Muscle layer of colon (tissue), 2 donors: ENCODE results near the gene HABP2.

ENCODE experiments used
- H3K27ac ChIP-seq: one replicate; pipeline ENCODE4 v1.7.0; 2013; ENCODE audit warnings: low read depth, mild to moderate bottlenecking, low read length, moderate library complexity
- H3K27me3 ChIP-seq, 2 donors: one replicate each; pipeline ENCODE4 v1.7.0; 2013; ENCODE audit warnings: low read length in 2 of 2, mild to moderate bottlenecking in 2 of 2; ENCODE audit not compliant: insufficient read depth in 2 of 2, control insufficient read depth in 1 of 2
- H3K36me3 ChIP-seq: one replicate; pipeline ENCODE4 v1.7.0; 2013; ENCODE audit warnings: mild to moderate bottlenecking, low read length; ENCODE audit not compliant: insufficient read depth
- H3K4me1 ChIP-seq: one replicate; pipeline ENCODE4 v1.7.0; 2013; ENCODE audit warnings: mild to moderate bottlenecking, low read length; ENCODE audit not compliant: insufficient read depth
- H3K4me3 ChIP-seq, 2 donors: one replicate each; pipeline ENCODE4 v1.7.0; 2013; ENCODE audit warnings: low read length in 2 of 2, low read depth in 1 of 2, mild to moderate bottlenecking in 1 of 2, moderate library complexity in 1 of 2
- H3K9ac ChIP-seq: one replicate; pipeline ENCODE4 v1.7.0; 2013; ENCODE audit warnings: low read length
- H3K9me3 ChIP-seq: one replicate; pipeline ENCODE4 v1.7.0; 2013; ENCODE audit warnings: mild to moderate bottlenecking, low read length
- donor health status: abdominal sarcoma.
- donor health status: Adenocarcinoma of cecum.

The HABP2 gene

GRCh38 chr10:113620936-113621335 lies 68.1 kb downstream of the HABP2 start:
- Histone ChIP-seq H3K36me3 (no peaks in the 10 kb centered on the region), H3K4me3 (no peak overlapping the region), H3K9ac (no peak overlapping the region), H3K4me1 (no peaks in the 10 kb centered on the region), H3K27me3 (peaks cover 11% of the 10 kb centered on the region in 2 donors), H3K27ac (no peak overlapping the region), H3K9me3 (no peaks in the 10 kb centered on the region)

GRCh38 chr10:113621799-113622198 lies 68.9 kb downstream of the HABP2 start:
- Histone ChIP-seq H3K27ac (no peak overlapping the region), H3K27me3 (peaks cover 6 to 7% of the 10 kb centered on the region in 2 donors), H3K36me3 (no peaks in the 10 kb centered on the region), H3K9ac (no peak overlapping the region), H3K4me1 (no peaks in the 10 kb centered on the region), H3K4me3 (no peak overlapping the region), H3K9me3 (no peaks in the 10 kb centered on the region)

GRCh38 chr10:113622831-113623230 lies 70.0 kb downstream of the HABP2 start:
- Histone ChIP-seq H3K9me3 (no peaks in the 10 kb centered on the region), H3K36me3 (no peaks in the 10 kb centered on the region), H3K4me1 (no peaks in the 10 kb centered on the region), H3K9ac (no peak overlapping the region), H3K27ac (no peak overlapping the region), H3K4me3 (no peak overlapping the region), H3K27me3 (no peaks in the 10 kb centered on the region)

- H3K9ac ChIP-seq = no peak overlapping the region
- H3K36me3 ChIP-seq = no peaks in the 10 kb centered on the region
- no peaks in the 10 kb centered on the region for H3K27me3 ChIP-seq
- H3K27ac ChIP-seq = no peak overlapping the region
- H3K4me1 ChIP-seq = no peaks in the 10 kb centered on the region
- no peaks in the 10 kb centered on the region for H3K9me3 ChIP-seq
- no peak overlapping the region for H3K4me3 ChIP-seq
Observed at GRCh38 chr10:113625461-113626186, 72.8 kb downstream of the HABP2 start.

GRCh38 chr10:113626809-113627355 lies 74.0 kb downstream of the HABP2 start:
- no peak overlapping the region for H3K27ac ChIP-seq

GRCh38 chr10:113627836-113628235 lies 75.0 kb downstream of the HABP2 start:
- Histone ChIP-seq H3K9ac (no peak overlapping the region), H3K36me3 (no peaks in the 10 kb centered on the region), H3K9me3 (no peaks in the 10 kb centered on the region), H3K27me3 (no peaks in the 10 kb centered on the region), H3K4me3 (no peak overlapping the region), H3K4me1 (no peaks in the 10 kb centered on the region), H3K27ac (no peak overlapping the region)

More at GRCh38 chr10:113626809-113627355, 74.0 kb downstream of the HABP2 start:
- Histone ChIP-seq H3K9me3 (no peaks in the 10 kb centered on the region), H3K36me3 (no peaks in the 10 kb centered on the region), H3K4me3 (no peak overlapping the region), H3K4me1 (no peaks in the 10 kb centered on the region), H3K9ac (no peak overlapping the region), H3K27me3 (no peaks in the 10 kb centered on the region)

- H3K27me3 ChIP-seq = no peaks in the 10 kb centered on the region
- H3K36me3 ChIP-seq = no peaks in the 10 kb centered on the region
- no peaks in the 10 kb centered on the region for H3K4me1 ChIP-seq
- no peaks in the 10 kb centered on the region for H3K9me3 ChIP-seq
- H3K4me3 ChIP-seq = no peak overlapping the region
- no peak overlapping the region for H3K27ac ChIP-seq
- no peak overlapping the region for H3K9ac ChIP-seq
Observed at GRCh38 chr10:113628607-113629153, 75.8 kb downstream of the HABP2 start.

- no peaks in the 10 kb centered on the region for H3K4me1 ChIP-seq
- no peak overlapping the region for H3K9ac ChIP-seq
- H3K27me3 ChIP-seq = no peaks in the 10 kb centered on the region
- H3K4me3 ChIP-seq = no peak overlapping the region
- H3K27ac ChIP-seq = no peak overlapping the region
- H3K9me3 ChIP-seq = no peaks in the 10 kb centered on the region
- H3K36me3 ChIP-seq = no peaks in the 10 kb centered on the region
Observed at GRCh38 chr10:113630929-113631533, 78.2 kb downstream of the HABP2 start.

GRCh38 chr10:113631684-113632367 lies 79.0 kb downstream of the HABP2 start:
- H3K9me3 ChIP-seq = no peaks in the 10 kb centered on the region

More at GRCh38 chr10:113631684-113632367, 79.0 kb downstream of the HABP2 start:
- H3K27me3 ChIP-seq = no peaks in the 10 kb centered on the region
- H3K4me3 ChIP-seq = no peak overlapping the region
- H3K4me1 ChIP-seq = no peaks in the 10 kb centered on the region
- no peak overlapping the region for H3K27ac ChIP-seq
- H3K36me3 ChIP-seq = no peaks in the 10 kb centered on the region
- H3K9ac ChIP-seq = no peak overlapping the region
